Activated CD4-positive, CD25-positive, alpha-beta regulatory T cell treated with anti-CD3 and anti-CD28 coated beads, Interleukin-2, amount 50 U/mL, for 16 hours (primary cell): ENCODE measurements around the gene SLF2.

Experiments used
- DNase-seq: peaks from one replicate; pipeline ENCODE4 v3.0.0-alpha.2; 2020; ENCODE audit warnings: low read depth, low spot score

SLF2 gene

DNA sequence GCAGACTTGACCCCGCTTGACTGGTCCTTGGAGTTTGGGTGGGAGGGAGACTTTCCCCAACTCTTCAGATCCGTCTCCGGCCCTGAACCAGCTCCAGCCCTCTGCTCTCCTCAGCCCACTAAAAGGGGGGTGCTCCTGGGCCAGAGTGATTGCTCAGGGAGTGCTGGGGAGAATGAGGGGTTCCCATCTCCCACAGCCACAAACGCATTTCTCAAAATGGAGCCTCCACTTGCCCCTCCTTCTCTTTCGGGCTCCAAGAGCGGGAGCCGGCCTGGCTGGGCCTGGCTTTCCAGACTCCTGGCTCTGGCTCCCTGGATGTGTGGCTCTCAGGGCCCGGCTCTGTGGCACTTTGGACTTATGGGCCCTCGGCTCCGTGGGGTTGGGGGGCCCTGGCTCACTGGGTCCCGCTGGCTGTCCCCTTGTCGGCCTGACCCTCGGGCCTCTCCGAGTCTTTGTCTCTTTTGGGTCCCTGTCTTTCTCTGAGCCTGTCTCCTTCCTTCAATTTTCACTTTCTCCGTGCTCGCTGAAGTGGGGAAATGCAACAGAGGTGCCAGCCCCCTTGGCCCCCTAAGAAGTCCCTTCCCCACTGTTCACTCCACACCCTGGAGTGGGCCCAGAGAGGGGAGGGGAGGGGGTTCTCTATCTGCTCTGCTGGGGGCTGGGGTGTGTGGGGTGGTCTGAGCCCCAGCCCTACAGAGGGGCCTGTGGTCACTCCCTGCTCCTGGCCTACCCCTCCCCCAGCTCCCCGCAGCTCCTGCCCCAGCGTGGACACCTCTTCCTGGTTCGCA is 87.6 kb downstream of the SLF2 start:
- no peak for DNase-seq

DNA sequence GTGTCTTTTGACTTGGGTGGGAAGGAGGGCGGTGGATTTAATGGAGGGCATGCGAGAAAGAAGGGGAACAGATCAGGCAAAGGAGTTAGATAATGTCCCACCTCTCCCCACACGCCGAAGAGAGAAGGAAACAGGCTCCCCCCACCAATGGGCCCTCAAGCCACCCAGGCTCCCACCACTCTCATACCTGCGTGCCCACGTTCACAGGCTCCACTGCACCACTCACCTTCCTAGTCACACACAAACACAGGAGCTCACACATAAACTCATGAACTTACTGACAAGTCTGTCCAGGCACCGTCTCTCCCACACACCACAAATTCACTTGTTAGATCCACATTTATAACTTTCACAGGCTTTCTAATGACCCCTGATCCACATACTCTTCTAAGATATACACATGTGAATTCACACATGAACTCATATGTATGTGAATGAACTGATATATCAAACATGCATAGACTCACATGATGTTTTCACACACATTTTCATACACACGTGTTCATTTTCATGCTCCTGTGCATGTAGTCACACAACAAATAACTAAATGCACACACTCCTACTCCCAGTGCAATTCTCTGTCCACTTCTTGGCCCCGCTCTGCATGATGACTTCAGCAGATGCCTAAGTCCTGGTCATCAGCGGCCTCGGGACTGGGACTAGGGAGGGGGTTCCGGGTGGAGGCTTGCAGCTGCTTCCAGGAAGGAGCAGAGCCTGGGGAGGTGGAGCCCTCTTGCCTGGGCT is 88.3 kb downstream of the SLF2 start:
- no peak for DNase-seq

DNA sequence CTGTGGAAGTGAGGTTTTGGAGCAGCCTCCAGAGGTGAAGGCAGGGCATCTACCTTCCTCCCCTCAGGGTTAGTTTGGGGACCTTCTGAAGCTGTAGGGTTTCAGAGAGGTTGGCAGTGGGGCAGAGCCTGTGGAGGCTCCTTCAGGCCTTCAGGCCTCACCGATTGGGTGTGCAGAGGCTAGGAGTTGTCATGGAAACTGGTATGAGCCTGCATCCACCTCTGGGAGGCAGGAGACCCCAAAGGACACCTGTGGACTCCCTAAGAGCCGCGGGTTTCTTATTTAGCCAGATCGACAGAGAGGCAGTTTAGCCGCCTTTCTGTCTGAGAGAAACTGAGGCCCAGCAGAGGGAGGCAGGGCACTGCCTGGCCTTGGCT is 88.9 kb downstream of the SLF2 start:
- DNase-seq = no peak

DNA sequence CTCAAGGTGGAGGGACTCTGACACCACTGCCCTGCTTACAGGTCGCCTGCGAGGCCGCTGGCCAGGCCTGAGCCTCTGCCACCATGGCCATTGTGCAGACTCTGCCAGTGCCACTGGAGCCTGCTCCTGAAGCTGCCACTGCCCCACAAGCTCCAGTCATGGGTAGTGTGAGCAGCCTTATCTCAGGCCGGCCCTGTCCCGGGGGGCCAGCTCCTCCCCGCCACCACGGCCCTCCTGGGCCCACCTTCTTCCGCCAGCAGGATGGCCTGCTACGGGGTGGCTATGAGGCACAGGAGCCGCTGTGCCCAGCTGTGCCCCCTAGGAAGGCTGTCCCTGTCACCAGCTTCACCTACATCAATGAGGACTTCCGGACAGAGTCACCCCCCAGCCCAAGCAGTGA is 89.7 kb downstream of the SLF2 start:
- no peak for DNase-seq

DNA sequence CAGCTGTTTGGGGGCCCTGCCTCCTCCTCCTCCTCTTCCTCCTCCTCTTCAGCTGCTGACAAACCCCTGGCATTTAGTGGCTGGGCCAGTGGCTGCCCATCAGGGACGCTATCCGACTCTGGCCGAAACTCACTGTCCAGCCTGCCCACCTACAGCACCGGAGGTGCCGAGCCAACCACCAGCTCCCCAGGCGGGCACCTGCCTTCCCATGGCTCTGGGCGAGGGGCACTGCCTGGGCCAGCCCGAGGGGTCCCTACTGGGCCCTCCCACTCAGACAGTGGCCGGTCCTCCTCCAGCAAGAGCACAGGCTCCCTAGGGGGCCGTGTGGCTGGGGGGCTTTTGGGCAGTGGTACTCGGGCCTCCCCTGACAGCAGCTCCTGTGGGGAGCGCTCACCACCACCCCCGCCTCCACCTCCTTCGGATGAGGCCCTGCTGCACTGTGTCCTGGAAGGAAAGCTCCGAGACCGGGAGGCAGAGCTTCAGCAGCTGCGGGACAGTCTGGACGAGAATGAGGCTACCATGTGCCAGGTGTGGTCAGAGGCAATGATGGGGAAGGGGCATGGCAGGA is 91.0 kb downstream of the SLF2 start:
- no peak for DNase-seq

DNA sequence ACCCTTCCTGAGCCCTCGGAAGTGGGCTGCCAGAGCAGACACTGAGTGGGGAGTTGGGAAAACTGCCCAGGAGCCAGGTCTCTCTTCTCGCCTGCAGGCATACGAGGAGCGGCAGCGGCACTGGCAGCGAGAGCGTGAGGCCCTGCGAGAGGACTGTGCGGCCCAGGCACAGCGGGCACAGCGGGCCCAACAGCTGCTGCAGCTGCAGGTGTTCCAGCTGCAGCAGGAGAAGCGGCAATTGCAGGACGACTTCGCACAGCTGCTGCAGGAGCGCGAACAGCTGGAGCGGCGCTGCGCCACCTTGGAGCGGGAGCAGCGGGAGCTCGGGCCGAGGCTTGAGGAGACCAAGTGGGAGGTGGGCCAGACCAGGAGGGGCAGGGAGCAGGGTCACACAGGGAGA is 92.6 kb downstream of the SLF2 start:
- DNase-seq = no peak

DNA sequence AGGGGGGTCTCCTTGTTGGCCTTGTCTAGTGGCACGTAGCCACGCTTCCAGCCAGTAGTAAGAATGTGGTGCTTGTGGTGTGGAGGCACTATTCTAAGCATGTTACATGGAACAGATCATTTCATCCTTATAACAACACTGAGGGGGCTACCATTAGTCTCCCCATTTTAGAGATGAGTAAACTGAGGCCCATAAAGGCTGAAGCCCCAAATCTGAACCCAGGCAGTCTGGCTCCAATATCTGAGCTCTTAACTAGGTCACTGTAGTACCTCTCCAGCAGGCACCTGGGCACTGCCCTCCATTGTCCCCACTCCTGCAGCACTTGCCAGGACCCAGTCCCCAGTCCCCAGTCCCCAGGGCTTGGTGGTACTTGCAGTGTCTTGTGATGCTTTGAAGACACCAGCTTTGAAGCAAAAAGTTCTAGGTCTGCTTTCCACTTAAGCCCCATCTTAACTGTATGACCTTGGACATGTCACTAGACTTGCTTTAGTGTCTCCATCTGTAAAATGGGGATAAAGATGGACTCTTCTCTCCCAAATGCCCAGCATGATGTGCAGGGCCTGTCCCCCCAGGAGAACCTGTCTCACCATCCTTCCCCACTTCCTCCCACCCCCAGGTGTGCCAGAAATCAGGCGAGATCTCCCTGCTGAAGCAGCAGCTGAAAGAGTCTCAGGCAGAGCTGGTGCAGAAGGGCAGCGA is 93.3 kb downstream of the SLF2 start:
- DNase-seq = no peak

DNA sequence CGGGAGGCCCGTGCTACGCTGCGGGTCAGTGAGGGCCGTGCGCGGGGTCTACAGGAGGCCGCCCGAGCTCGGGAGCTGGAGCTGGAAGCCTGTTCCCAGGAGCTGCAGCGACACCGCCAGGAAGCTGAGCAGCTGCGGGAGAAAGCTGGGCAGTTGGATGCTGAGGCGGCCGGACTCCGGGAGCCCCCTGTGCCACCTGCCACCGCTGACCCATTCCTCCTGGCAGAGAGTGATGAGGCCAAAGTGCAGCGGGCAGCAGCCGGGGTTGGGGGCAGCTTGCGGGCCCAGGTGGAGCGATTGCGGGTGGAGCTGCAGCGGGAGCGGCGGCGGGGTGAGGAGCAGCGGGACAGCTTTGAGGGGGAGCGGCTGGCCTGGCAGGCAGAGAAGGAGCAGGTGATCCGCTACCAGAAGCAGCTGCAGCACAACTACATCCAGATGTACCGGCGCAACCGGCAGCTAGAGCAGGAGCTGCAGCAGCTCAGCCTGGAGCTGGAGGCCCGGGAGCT is 93.9 kb downstream of the SLF2 start:
- DNase-seq = no peak

DNA sequence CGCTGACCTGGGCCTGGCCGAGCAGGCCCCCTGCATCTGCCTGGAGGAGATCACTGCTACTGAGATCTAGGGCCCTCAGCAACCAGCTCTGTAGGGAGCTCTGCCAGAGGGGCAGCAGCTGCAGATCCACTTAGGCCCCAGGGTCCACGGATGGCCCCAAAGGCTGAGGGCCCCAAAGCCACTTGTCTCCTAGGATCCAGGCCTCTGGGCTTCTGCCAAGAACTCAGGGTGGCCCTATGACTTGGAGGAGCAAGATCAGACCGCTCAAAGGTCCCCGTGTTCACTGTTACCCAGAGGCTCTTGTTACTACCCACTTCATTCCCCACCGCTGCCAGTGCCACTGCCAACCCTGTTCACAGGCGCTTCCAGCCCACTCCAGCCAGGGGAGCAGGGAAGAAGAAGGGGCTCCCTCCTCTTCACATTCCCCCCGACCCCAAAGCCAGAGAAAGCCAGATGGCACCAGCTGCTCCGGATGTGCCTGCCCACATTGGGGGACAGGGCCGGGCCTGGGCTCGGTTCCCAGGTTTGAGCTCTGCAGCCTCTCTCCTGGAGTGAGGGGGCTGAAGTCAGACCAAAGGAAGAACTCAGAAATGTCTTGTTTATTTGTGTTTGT is 94.4 kb downstream of the SLF2 start:
- no peak for DNase-seq

DNA sequence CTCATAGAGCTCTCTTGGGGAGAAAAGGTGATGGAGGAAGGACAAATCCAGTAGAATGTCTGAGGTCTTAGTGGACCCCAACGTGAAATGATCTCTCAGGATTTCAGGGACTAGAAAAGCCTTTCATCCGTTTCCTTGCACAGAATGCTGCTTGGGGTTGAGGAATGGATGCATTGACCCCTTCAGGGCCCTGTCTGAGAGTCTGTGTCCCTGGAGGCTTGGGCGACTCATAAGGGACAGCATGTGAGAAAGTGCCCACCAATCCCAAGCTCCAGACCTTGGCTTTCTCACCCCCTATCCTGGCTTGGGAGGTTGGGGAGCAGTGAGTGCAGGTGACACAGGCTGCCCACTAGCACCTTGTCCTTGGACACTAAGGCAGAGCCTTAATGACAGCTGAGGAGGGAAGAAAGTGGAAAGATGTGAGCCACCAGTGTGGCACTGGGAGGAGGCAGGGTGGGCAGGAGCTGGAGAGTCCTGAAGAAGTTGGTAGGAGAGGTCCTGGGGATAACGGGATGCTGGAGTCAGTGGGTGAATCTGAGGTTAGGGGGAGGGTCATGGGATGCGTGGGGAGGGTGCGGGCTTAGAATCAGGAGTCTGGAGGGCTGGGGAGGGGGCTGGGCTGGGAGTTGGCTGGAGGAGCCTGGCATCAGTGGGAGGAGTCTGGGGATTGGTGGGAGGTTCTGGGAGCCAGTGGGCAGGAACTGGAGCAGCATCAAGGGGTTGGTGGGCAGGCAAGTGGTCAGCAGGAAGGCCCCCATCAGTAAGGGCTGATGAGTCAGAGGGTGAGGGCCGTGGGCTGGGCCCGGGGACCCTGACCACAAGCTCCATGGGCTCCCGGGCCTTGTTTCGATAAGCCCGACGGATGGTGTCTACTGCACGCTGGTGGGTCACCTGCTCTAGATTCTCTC is 95.4 kb downstream of the SLF2 start:
- DNase-seq = no peak

DNA sequence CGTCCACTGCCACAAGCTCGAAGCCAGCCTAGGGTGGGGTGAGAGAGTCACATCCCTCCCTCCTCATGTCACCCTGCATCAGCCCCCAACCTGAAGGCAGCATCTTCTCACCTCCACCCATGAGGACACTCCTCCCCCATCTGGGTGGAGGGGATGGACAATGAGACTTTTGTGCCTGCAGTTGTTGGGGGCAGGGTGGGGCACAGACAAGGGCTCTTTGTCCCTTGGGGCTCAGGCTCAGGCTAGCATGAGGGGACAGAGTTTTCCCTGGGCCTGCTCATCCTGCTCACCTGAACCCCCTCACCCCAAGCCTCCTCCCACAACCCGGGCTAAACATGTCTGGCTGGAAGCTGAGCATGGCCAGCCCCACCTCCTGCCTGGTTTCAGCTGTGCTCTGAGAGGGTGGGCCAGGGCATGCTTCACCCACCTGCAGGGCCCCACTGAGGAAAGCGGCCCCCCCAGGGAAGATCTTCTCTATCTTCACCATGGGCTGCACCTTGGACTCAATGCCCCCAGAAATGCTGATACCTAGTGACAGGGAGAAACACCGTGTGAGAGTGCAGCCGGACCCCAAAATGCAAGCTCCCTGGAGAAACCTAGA is 96.2 kb downstream of the SLF2 start:
- no peak for DNase-seq

DNA sequence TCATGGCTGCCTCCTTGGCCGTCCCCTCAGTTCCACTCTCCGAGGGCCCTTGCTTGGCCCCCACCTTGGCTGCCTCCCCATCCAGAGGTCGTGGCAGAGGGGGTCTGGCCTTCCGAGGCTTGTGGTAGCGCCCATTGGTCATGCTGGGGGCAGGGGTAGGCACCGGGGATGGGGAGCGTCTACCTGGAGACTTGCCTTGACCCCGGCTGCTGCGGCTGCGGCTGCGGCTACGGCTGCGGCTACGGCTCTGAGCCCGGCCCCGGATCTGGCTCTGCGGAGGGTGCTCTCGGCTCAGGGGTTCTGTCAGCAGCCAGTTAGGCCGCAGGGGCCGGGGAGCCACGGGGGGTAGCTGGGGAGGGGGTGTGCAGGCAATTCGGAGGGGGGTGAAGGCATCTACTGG is 97.6 kb downstream of the SLF2 start:
- DNase-seq = no peak

DNA sequence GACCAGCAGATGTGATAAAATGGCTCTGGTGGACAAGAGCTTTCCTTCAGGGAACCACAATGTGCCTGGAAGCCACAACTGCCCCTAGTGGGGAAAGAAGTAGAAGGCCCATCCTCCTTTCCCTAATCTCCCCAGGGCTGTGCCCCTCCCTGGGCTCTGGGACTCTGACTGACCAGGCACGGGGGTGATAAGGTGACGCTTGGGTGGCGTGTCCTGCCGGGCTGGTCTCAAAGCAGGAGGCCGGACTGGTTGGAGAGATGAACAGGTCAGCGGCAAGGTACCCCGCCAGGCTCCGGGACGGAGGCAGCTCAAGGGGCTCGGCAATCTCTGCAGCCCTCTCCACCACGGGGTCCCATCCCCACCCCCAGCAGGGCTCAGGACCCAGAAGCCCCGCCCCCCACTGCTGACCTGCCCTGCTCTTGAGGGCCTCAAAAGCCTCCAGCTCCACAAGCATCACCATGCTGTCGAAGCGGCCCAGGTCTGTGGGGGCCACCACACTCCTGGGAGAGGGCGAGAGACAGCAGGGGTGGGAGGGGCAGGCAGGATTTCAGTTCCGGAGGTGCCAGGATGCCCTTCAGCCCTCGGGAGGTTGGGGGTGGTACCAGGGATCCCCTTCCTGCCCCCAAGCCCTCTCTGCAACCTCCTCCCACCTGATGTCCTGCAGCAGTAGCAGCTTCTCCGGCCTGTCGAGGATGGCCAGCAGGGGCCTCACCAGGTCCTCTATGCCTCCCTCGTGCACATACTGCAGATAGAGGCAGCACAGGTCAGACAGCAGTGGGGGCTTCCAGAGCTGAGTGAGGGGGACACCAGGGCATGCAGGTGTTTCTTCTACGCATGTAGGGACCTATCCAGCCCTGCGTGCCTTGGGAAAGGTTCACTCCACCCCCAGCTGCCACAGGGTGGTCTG is 99.0 kb downstream of the SLF2 start:
- no peak for DNase-seq

DNA sequence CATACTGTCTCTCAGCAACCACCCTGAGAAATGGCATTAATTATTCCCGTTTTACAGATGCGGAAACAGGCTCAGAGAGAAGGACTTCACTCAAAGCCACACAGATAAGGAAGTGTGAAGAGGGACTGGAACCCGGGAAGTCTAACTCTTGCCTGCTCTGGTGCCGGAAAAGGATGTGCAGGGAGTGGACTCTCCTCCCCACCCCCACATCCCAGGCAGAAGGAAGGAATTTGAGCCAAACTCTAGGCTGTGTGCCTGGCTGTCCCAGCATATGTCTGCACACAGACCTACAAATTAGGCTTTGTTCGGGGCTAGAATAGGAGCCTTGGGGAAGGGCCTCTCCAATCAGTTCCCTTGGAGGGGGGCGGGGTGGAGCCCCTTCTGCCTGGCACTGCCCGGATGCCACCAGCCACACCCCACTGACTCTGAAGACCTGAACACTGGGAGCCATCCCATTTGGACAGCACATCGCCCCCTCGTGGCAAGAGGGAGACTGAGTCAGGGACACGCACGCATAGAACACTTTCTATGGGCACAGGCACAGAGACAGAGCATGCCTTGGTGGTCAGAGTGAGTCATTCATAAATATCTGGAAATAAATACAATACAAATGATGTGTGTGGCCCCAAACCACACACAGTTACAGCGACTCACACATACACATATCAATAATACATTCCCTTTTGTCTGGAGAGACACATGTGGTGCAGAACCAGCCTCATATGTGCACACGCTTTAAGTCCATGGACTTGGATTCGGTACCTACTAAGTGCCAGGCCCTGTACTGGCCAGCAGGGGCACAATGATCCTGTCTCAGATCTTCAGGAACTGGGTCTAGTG is 100.0 kb downstream of the SLF2 start:
- peak; percentile 69 for DNase-seq

DNA sequence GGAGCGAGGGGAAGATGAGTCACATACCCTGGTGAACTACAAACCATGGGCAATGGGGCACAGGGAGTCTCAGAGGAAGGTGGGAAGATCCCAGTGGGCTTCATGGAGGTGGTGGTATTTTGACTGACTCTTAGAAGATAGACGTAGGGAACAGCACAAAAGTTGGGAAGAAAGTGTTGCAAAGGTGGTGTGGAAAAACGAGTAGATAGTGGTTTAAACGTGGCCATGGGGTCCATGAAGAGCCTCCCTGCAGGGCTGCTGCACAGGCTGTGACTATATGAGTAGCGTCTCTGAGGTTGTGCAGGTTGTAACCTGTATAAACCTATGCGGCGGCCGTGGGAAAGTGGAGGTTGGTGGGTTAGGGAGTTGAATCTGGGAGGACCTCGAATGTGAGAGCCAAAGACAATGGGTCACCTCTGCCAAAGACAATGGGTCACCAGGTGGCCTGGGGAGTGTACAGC is 100.6 kb downstream of the SLF2 start:
- DNase-seq = no peak

DNA sequence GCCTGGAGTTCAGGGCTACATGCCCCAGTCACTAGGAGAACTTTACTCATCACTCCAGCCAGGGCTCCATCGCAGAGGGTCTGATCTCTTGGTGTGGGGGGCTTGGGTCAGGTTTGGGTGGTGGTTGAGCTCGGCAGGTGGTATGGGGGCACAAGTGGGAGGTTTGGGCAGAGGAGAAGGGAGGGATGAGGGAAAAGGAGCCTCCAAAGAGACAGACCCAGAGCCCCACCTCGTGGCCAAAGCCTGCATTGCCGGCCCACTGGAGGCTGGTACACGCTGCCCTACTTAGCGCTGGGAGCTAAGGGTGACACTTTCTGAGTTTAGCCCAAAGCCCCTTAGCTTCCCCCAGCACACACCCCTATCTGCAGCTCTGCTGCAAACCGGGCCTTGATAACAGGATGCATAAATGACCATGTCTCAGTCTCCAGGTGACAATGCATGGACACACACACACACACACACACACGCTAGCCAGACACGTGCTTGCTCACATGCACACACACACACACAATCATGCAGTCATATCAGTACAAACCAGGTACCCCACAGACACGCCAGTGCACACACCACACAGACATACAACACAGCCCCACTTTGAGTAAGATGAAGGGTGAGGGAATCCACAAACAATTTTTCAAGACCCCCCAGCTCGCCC is 101.6 kb downstream of the SLF2 start:
- no peak for DNase-seq
